GM12872 (cell line): ENCODE data around the gene CXCR4.

Source experiments
- CTCF ChIP-seq: IDR thresholded peaks from 3 replicates; pipeline ENCODE4 v1.5.1; 2011; ENCODE audit warnings: low read depth, mild to moderate bottlenecking, low read length, moderate library complexity; ENCODE audit not compliant: insufficient read depth

Gene CXCR4

GRCh38 chr2:136098441-136098840 lies 19.5 kb downstream of the CXCR4 start:
- no peak for TF ChIP-seq CTCF

GRCh38 chr2:136093583-136093982 lies 24.4 kb downstream of the CXCR4 start:
- TF ChIP-seq CTCF, result no peak

GRCh38 chr2:136091899-136092298 lies 26.1 kb downstream of the CXCR4 start:
- TF ChIP-seq CTCF, result no peak

DNA sequence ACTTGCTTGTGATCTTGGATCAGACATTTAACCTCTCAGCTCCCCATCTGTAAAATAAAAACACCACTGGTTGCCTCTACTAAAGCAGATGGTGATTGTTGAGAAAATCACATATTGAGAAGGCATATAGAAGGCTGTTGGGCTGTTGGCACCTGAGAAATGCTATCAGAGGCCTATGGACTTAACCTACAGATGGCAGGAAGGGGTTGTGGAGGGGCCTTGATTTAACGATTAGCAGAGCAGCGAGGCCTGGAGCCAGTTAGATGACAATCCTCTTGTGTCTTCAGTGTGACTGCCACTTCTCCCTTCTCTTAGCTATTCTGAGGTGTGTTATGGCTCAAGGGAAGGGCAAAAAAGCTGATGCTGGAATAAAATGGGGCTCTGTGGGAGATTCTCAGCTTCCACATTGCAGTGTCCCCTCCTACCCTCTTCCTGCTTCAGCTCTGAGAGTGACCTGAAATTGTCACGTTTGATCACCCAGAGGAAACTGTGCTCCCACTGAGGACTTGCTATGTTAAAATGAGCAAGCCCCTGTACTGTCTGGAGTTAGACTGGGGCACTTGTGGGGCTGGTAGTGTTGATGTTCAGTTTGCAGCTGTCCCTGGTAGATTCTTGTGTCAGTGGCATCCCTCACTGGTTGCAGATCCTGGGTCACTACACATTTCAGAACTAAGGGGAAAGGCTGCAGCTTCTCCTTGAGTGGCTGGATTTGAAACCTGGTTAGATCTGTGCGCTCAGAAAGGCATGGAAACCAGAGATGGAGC lies 31.5 kb downstream of the CXCR4 start:
- no peak for TF ChIP-seq CTCF

- no peak for TF ChIP-seq CTCF
These were observed 32.3 kb downstream of the CXCR4 start for GRCh38 chr2:136085453-136086209.

DNA sequence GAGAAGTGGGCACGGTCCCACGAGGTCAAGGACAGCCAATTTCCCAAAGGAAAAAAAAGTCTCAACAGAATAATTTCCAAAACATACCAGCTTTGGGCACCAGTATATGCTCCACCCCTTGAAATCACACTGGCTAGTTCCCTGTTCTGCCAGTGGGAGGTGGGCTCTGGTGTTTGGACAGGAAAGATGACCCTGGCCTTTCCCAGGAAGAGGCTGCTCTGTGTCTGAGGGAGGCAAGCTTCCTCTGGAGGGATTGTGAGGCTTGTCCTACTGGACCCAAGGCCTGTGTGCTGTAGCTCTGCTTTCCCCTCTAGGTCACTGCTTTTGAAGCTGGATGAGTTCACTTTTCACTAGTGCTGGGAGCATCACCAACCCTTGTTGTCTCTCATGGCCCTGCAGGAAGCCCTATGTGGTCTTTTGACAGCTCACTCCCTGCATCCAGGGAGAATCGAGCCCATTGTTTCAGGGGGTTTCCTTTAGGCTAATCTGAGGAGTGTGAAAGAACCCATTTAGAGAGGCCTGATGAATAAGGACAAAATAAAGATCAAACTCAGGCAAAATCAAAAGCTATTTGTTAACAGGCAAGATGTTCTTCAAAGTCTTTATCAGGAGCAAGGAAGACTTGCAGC lies 36.3 kb downstream of the CXCR4 start:
- no peak for TF ChIP-seq CTCF

DNA sequence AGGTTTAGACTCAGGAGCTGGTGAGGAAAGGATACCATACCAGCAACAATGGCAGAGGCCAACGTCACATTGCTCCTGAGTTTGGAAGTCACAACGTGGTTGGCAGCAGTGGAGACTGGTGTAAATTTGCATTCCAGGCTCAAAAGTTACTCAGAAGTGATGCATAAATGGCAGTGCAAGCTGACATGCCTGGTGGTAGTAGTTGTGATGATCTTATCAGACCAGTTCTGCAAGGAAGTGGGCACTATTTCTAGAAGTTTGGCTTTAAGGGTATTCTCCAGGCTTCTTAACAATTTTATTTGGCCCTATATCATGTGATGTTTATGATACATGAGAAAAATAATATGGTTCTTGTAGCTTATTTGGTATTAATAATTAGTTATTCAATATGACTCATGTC lies 37.8 kb downstream of the CXCR4 start:
- no peak for TF ChIP-seq CTCF
